Endothelial cell of umbilical vein (primary cell): ENCODE measurements around the gene RBPJ. TPM values are rescaled to one million over a fixed set of nuclear protein-coding genes. Genes with fewer than 3 reads are reported as not detected.

Source experiments
- BruUV-seq: library from RNA; stranded (reverse); fragments of 400-500 nt; replicated peaks from 2 replicates; lab custom pipeline; 2021; lab: Mats Ljungman, UMichigan
- CTCF ChIA-PET: fragments of 300-600, 350-600 bp; sonication (Branson Sonifier 250); formaldehyde crosslinking; loops from one replicate; lab custom pipeline; 2021; ENCODE audit warnings: antibody characterized with exemption, inconsistent platforms; lab: Charles Lee
- POLR2A ChIA-PET: fragments of 300-600, 350-600 bp; sonication (Branson Sonifier 250); formaldehyde crosslinking; loops from one replicate; lab custom pipeline; 2021; ENCODE audit warnings: antibody characterized with exemption, inconsistent platforms; lab: Charles Lee
- DNase-seq: peaks from one replicate; pipeline ENCODE4 v3.0.0-alpha.2; 2011; ENCODE audit warnings: low read depth, low spot score
- FAIRE-seq: peaks from 2 replicates; lab custom pipeline; 2011; peaks lifted over from hg19 to GRCh38; lab: Jason Lieb, UNC
- H2AFZ ChIP-seq: 2 replicates; pipeline ENCODE4 v1.6.0; 2012; ENCODE audit warnings: low read depth, low read length, control low read depth, inconsistent platforms
- H3K27ac ChIP-seq: 2 replicates; pipeline ENCODE4 v1.5.1; 2011; ENCODE audit warnings: low read depth, mild to moderate bottlenecking, control low read depth, low read length, moderate library complexity; ENCODE audit not compliant: insufficient read depth
- H3K27me3 ChIP-seq, 2 experiments: 2 replicates each; pipeline versions ENCODE4 v1.6.0 to v1.6.1; 2011; ENCODE audit warnings: low read length in 2 of 2, mixed read lengths in 1 of 2; ENCODE audit not compliant: control insufficient read depth in 2 of 2, insufficient read depth in 2 of 2
- H3K36me3 ChIP-seq, 2 experiments: 2 replicates in 1 of 2; 3 replicates in 1 of 2; pipeline ENCODE4 v1.5.1; 2011; ENCODE audit warnings: low read length in 2 of 2, mild to moderate bottlenecking in 1 of 2, moderate library complexity in 1 of 2; ENCODE audit not compliant: control insufficient read depth in 2 of 2, insufficient read depth in 2 of 2; ENCODE audit errors: extremely low read depth in 1 of 2
- H3K4me1 ChIP-seq: 3 replicates; pipeline ENCODE4 v1.5.1; 2011; ENCODE audit warnings: mild to moderate bottlenecking, low read length; ENCODE audit not compliant: control insufficient read depth, insufficient read depth; ENCODE audit errors: extremely low read depth
- H3K4me2 ChIP-seq: 2 replicates; pipeline ENCODE4 v1.6.1; 2011; ENCODE audit warnings: low read length, control low read depth, mixed read lengths; ENCODE audit not compliant: insufficient read depth
- H3K4me3 ChIP-seq, 3 experiments: fragments of 200-600 bp in 1 of 3; sonication (generic), shearing (Covaris generic) in 1 of 3; replicated peaks in 1 of 3; 2 replicates each; pipeline ENCODE4 v1.5.1; 2011 to 2016; ENCODE audit warnings: control low read depth in 3 of 3, low read length in 3 of 3, mild to moderate bottlenecking in 2 of 3, inconsistent platforms in 1 of 3, low read depth in 1 of 3, moderate library complexity in 1 of 3; ENCODE audit not compliant: insufficient read depth in 1 of 3
- H3K79me2 ChIP-seq: 2 replicates; pipeline ENCODE4 v1.6.0; 2012; ENCODE audit warnings: low read length, inconsistent platforms; ENCODE audit not compliant: control insufficient read depth, insufficient read depth
- H3K9ac ChIP-seq: replicated peaks from 2 replicates; pipeline ENCODE3; 2011; ENCODE audit warnings: low read length, control low read depth; ENCODE audit not compliant: insufficient read depth; ENCODE audit errors: extremely low read depth
- H3K9me1 ChIP-seq: replicated peaks from 3 replicates; pipeline ENCODE4 v1.6.0; 2011; ENCODE audit warnings: mild to moderate bottlenecking, low read length; ENCODE audit not compliant: control insufficient read depth, insufficient read depth; ENCODE audit errors: extremely low read depth
- H3K9me3 ChIP-seq: replicated peaks from 2 replicates; pipeline ENCODE4 v1.5.1; 2012; ENCODE audit warnings: low read length, inconsistent platforms; ENCODE audit not compliant: control insufficient read depth, insufficient read depth
- H4K20me1 ChIP-seq: replicated peaks from 2 replicates; pipeline ENCODE3; 2011; ENCODE audit warnings: mild to moderate bottlenecking, low read length; ENCODE audit not compliant: control insufficient read depth, insufficient read depth; ENCODE audit errors: extremely low read depth
- CTCF ChIP-seq, 2 donors: IDR thresholded peaks; 1 replicate in 1 of 2; 2 replicates in 1 of 2; pipeline ENCODE4 v1.5.1; 2011; ENCODE audit warnings: low read length in 2 of 2, mild to moderate bottlenecking in 2 of 2, moderate library complexity in 2 of 2, control low read depth in 1 of 2, inconsistent platforms in 1 of 2, low read depth in 1 of 2; ENCODE audit not compliant: insufficient read depth in 1 of 2; ENCODE audit errors: extremely low read depth in 1 of 2
- EZH2 ChIP-seq: IDR thresholded peaks from 2 replicates; pipeline ENCODE4 v1.6.1; 2012; ENCODE audit warnings: borderline replicate concordance, low read depth, mild to moderate bottlenecking, moderate library complexity, low read length, inconsistent platforms; ENCODE audit not compliant: severe bottlenecking
- FOS ChIP-seq: IDR thresholded peaks from 2 replicates; pipeline ENCODE4 v1.6.1; 2011; ENCODE audit warnings: mild to moderate bottlenecking, low read length, moderate library complexity, borderline replicate concordance; ENCODE audit not compliant: insufficient read depth
- GATA2 ChIP-seq: IDR thresholded peaks from 2 replicates; pipeline ENCODE4 v1.7.0; 2011; ENCODE audit warnings: low read depth, mild to moderate bottlenecking, moderate library complexity, mixed read lengths, low read length; ENCODE audit not compliant: insufficient read length, insufficient read depth
- JUN ChIP-seq: IDR thresholded peaks from 2 replicates; pipeline ENCODE4 v1.6.1; 2011; ENCODE audit warnings: borderline replicate concordance, low read depth; ENCODE audit not compliant: insufficient read length, insufficient read depth
- MAX ChIP-seq: IDR thresholded peaks from 2 replicates; pipeline ENCODE4 v1.6.1; 2011; ENCODE audit not compliant: insufficient read depth, insufficient read length
- MYC ChIP-seq: IDR thresholded peaks from one replicate; pipeline ENCODE4 v1.6.1; 2011; ENCODE audit warnings: mild to moderate bottlenecking, low read depth, low read length
- POLR2A ChIP-seq: IDR thresholded peaks from 2 replicates; pipeline ENCODE4 v1.6.1; 2012; ENCODE audit warnings: low read depth, mild to moderate bottlenecking, control low read depth, low read length
- POLR2AphosphoS5 ChIP-seq: IDR thresholded peaks from 2 replicates; pipeline ENCODE4 v1.6.1; 2012; ENCODE audit warnings: low read depth, mild to moderate bottlenecking, control low read depth, low read length, moderate library complexity; ENCODE audit not compliant: insufficient read depth
- dilution Hi-C: fragments of 300-500 bp; cut with MboI; formaldehyde crosslinking; loops from one replicate; pipeline ENCODE4 v1.15.0; 2019; ENCODE audit warnings: low sequenced_read_pairs; ENCODE audit not compliant: extremely low pct_ligation_motif_present
- intact Hi-C: fragments of 100-400 bp; cut with micrococcal nuclease; formaldehyde crosslinking; loops from one replicate; pipeline ENCODE4 v1.10.0; 2022
- polyA plus RNA-seq, 4 experiments: library from polyadenylated mRNA; depleted of rRNA in 3 of 4; stranded (reverse) in 3 of 4; unstranded in 1 of 4; fragments of >200 nt; gene quantifications; 2 replicates each; pipeline versions ENCODE4 v1.2.1 to v1.2.3, GENCODE V29; 2011 to 2012; ENCODE audit warnings: missing spikeins in 1 of 4
- total RNA-seq: library from RNA; stranded (reverse); gene quantifications from 2 replicates; pipeline ENCODE4 v1.2.3, GENCODE V29; 2021

Gene RBPJ
- total and polyA plus RNA-seq, 2 donors (not counting 3 experiments of a cell fraction or from before 2014, with no cell fraction given) = 17.0 to 42.9 TPM

GRCh38 chr4:26273616-26273980 lies 47.2 kb upstream of the RBPJ start:
- H3K27ac ChIP-seq = no peak overlapping the region
- H3K4me1 ChIP-seq = no peaks in the 10 kb centered on the region
- no peaks in the 10 kb centered on the region for H3K36me3 ChIP-seq
- POLR2A ChIA-PET = no interaction called here
- no peaks in the 10 kb centered on the region for H3K9me1 ChIP-seq
- H4K20me1 ChIP-seq = no peaks in the 10 kb centered on the region
- no peak overlapping the region for H3K9ac ChIP-seq
- H3K27me3 ChIP-seq = no peaks in the 10 kb centered on the region
- CTCF ChIA-PET = interaction anchor here (1.1 kb wide), 1 partner anchor 16 kb away, joined by 3 read pairs; no protein-coding TSS in a partner anchor
- no peaks in the 10 kb centered on the region for H3K79me2 ChIP-seq
- H3K4me3 ChIP-seq = no peak overlapping the region
- H3K4me2 ChIP-seq = no peak overlapping the region
- no peak for FAIRE-seq
- no peak for DNase-seq
- BruUV-seq = no TSS peak
- dilution Hi-C loops (no loop called here), intact Hi-C loops (no loop called here)
- H2AFZ ChIP-seq = no peak overlapping the region
- TF ChIP-seq MAX (no peak), POLR2AphosphoS5 (no peak), EZH2 (no peak), CTCF (IDR thresholded peaks at IDR 0.05; ENCODE audit: extremely low read depth in 1 of 2, insufficient read depth in 1 of 2, low read depth in 1 of 2, low read length in 2 of 2) (no peak), FOS (no peak), JUN (no peak), MYC (no peak), POLR2A (no peak), GATA2 (no peak)
- H3K9me3 ChIP-seq = no peaks in the 10 kb centered on the region
